H1 (cell line): Measurements from ENCODE around the gene PLPP4. TPM values are rescaled to one million over a fixed set of nuclear protein-coding genes. Genes with fewer than 3 reads are reported as not detected.

Source experiments
- CTCF ChIA-PET: fragments of 300-600 bp; sonication (Branson Sonifier 250); formaldehyde crosslinking; loops from one replicate; lab custom pipeline; 2021; ENCODE audit not compliant: partially characterized antibody; lab: Charles Lee
- POLR2A ChIA-PET: fragments of 300-600 bp; sonication (Branson Sonifier 250); formaldehyde crosslinking; loops from one replicate; lab custom pipeline; 2021; ENCODE audit warnings: inconsistent platforms; ENCODE audit not compliant: partially characterized antibody; lab: Charles Lee
- DNase-seq, 2 experiments: peaks; one replicate each; pipeline versions ENCODE4 v3.0.0 to v3.0.0-alpha.2; 2010 to 2022; ENCODE audit warnings: low spot score in 2 of 2, low read depth in 1 of 2, mixed read lengths in 1 of 2
- FAIRE-seq: peaks from 2 replicates; lab custom pipeline; 2011; peaks lifted over from hg19 to GRCh38; lab: Jason Lieb, UNC
- H2AFZ ChIP-seq: 2 replicates; pipeline ENCODE4 v1.8.1; 2012; ENCODE audit warnings: low read length, inconsistent platforms
- H2AK5ac ChIP-seq: 2 replicates; pipeline ENCODE4 v1.6.1; 2013; ENCODE audit warnings: low read depth, low read length
- H2BK120ac ChIP-seq: replicated peaks from 2 replicates; pipeline ENCODE3; 2013; ENCODE audit warnings: low read depth, low read length, inconsistent platforms
- H2BK12ac ChIP-seq: 2 replicates; pipeline ENCODE4 v1.6.1; 2013; ENCODE audit warnings: low read depth, low read length
- H2BK15ac ChIP-seq: 2 replicates; pipeline ENCODE4 v1.6.1; 2013; ENCODE audit warnings: low read length
- H2BK20ac ChIP-seq: 2 replicates; pipeline ENCODE4 v1.6.1; 2013; ENCODE audit warnings: low read length
- H2BK5ac ChIP-seq: 2 replicates; pipeline ENCODE4 v1.6.1; 2013; ENCODE audit warnings: low read depth, low read length
- H3K14ac ChIP-seq: 2 replicates; pipeline ENCODE4 v1.6.1; 2013; ENCODE audit warnings: inconsistent platforms; ENCODE audit not compliant: insufficient read length
- H3K18ac ChIP-seq: 2 replicates; pipeline ENCODE4 v1.6.1; 2013; ENCODE audit warnings: low read length; ENCODE audit errors: extremely low read depth
- H3K23ac ChIP-seq: 2 replicates; pipeline ENCODE4 v1.6.1; 2013; ENCODE audit warnings: inconsistent platforms; ENCODE audit not compliant: insufficient read length
- H3K23me2 ChIP-seq: 2 replicates; pipeline ENCODE4 v1.6.1; 2013; ENCODE audit warnings: low read depth, low read length
- H3K27ac ChIP-seq: 2 replicates; pipeline ENCODE4 v1.6.1; 2011; ENCODE audit warnings: low read depth, low read length, inconsistent platforms
- H3K27me3 ChIP-seq, 4 experiments: replicated peaks in 1 of 4; 1 replicate in 1 of 4; 2 replicates in 3 of 4; pipeline versions ENCODE4 v1.6.1 to v1.8.1; 2011 to 2013; ENCODE audit warnings: low read length in 3 of 4, mild to moderate bottlenecking in 3 of 4, inconsistent platforms in 2 of 4, mixed read lengths in 2 of 4, moderate library complexity in 1 of 4; ENCODE audit not compliant: control insufficient read depth in 3 of 4, insufficient read depth in 3 of 4; ENCODE audit errors: extremely low read depth in 1 of 4
- H3K36me3 ChIP-seq, 4 experiments: 2 replicates each; pipeline versions ENCODE4 v1.6.1 to v1.8.1; 2011 to 2013; ENCODE audit warnings: mild to moderate bottlenecking in 4 of 4, low read length in 3 of 4, moderate library complexity in 2 of 4, control low read depth in 1 of 4, inconsistent platforms in 1 of 4; ENCODE audit not compliant: insufficient read depth in 4 of 4, control insufficient read depth in 2 of 4
- H3K4ac ChIP-seq: replicated peaks from 2 replicates; pipeline ENCODE3; 2013; ENCODE audit warnings: low read length, low read depth, mixed read lengths, inconsistent platforms; ENCODE audit not compliant: insufficient read length
- H3K4me1 ChIP-seq, 4 experiments: replicated peaks in 1 of 4; 1 replicate in 1 of 4; 2 replicates in 3 of 4; pipeline versions ENCODE4 v1.6.1 to v1.8.1; 2011 to 2013; ENCODE audit warnings: low read length in 3 of 4, inconsistent platforms in 2 of 4, mixed read lengths in 1 of 4; ENCODE audit not compliant: insufficient read depth in 4 of 4, control insufficient read depth in 3 of 4
- H3K4me2 ChIP-seq, 2 experiments: 2 replicates each; pipeline versions ENCODE4 v1.6.1 to v1.8.1; 2011 to 2013; ENCODE audit warnings: low read depth in 2 of 2, low read length in 2 of 2, control low read depth in 1 of 2, inconsistent platforms in 1 of 2, mild to moderate bottlenecking in 1 of 2; ENCODE audit not compliant: insufficient read depth in 1 of 2
- H3K4me3 ChIP-seq, 4 experiments: fragments of 200-600, 300-600 bp in 1 of 4; sonication (generic), shearing (Covaris generic), sonication (Bioruptor Twin) in 1 of 4; 2 replicates each; pipeline versions ENCODE4 v1.5.1 to v1.8.1; 2011 to 2016; ENCODE audit warnings: low read length in 4 of 4, low read depth in 3 of 4, control low read depth in 2 of 4, inconsistent platforms in 2 of 4, mild to moderate bottlenecking in 2 of 4, mixed read lengths in 1 of 4, moderate library complexity in 1 of 4; ENCODE audit not compliant: insufficient read depth in 2 of 4; ENCODE audit errors: extremely low read depth in 1 of 4
- H3K56ac ChIP-seq: replicated peaks from 2 replicates; pipeline ENCODE3; 2013; ENCODE audit warnings: low read depth, mild to moderate bottlenecking, mixed read lengths, low read length, inconsistent platforms; ENCODE audit not compliant: insufficient read length
- H3K79me1 ChIP-seq: 2 replicates; pipeline ENCODE4 v1.6.1; 2013; ENCODE audit warnings: low read depth, low read length, control low read depth
- H3K79me2 ChIP-seq, 2 experiments: 2 replicates each; pipeline versions ENCODE4 v1.6.1 to v1.8.1; 2012 to 2013; ENCODE audit warnings: low read length in 2 of 2, mild to moderate bottlenecking in 2 of 2, inconsistent platforms in 1 of 2; ENCODE audit not compliant: insufficient read depth in 2 of 2, control insufficient read depth in 1 of 2
- H3K9ac ChIP-seq, 4 experiments: replicated peaks in 1 of 4; 1 replicate in 1 of 4; 2 replicates in 3 of 4; pipeline versions ENCODE4 v1.6.1 to v1.8.1; 2011 to 2013; ENCODE audit warnings: low read depth in 3 of 4, low read length in 3 of 4, control low read depth in 2 of 4, mild to moderate bottlenecking in 2 of 4, moderate library complexity in 2 of 4, inconsistent platforms in 1 of 4; ENCODE audit errors: extremely low read depth in 1 of 4
- H3K9me3 ChIP-seq, 2 experiments: 2 replicates each; pipeline versions ENCODE4 v1.6.1 to v1.8.1; 2012 to 2013; ENCODE audit warnings: mild to moderate bottlenecking in 2 of 2, moderate library complexity in 2 of 2, control low read depth in 1 of 2, inconsistent platforms in 1 of 2, low read depth in 1 of 2, low read length in 1 of 2, mixed read lengths in 1 of 2; ENCODE audit not compliant: insufficient read depth in 2 of 2
- H4K20me1 ChIP-seq, 2 experiments: replicated peaks in 1 of 2; 2 replicates each; pipeline versions ENCODE3 to v1.8.1; 2011 to 2013; ENCODE audit warnings: inconsistent platforms in 2 of 2, low read length in 2 of 2, mild to moderate bottlenecking in 1 of 2; ENCODE audit not compliant: insufficient read depth in 2 of 2, control insufficient read depth in 1 of 2
- H4K5ac ChIP-seq: 2 replicates; pipeline ENCODE4 v1.6.1; 2013; ENCODE audit warnings: low read length, low read depth, mixed read lengths, inconsistent platforms; ENCODE audit not compliant: insufficient read length
- H4K8ac ChIP-seq: 2 replicates; pipeline ENCODE4 v1.8.0; 2013; ENCODE audit warnings: mild to moderate bottlenecking, moderate library complexity, low read length, inconsistent platforms; ENCODE audit not compliant: insufficient read depth; ENCODE audit errors: extremely low read depth
- H4K91ac ChIP-seq: replicated peaks from 2 replicates; pipeline ENCODE3; 2013; ENCODE audit warnings: low read length, mixed read lengths, inconsistent platforms; ENCODE audit not compliant: insufficient read length
- ASH2L ChIP-seq: fragments of 200-600, 300-600 bp; sonication (generic); IDR thresholded peaks from one replicate; pipeline ENCODE4 v1.7.1; 2017; ENCODE audit warnings: low read length
- BCL11A ChIP-seq, 2 experiments: IDR thresholded peaks; one replicate each; pipeline ENCODE4 v1.6.1; 2011; ENCODE audit warnings: low read depth in 2 of 2, low read length in 2 of 2, mild to moderate bottlenecking in 2 of 2
- CHD2 ChIP-seq: IDR thresholded peaks from 2 replicates; pipeline ENCODE4 v1.6.1; 2012; ENCODE audit warnings: low read length, improper control_type of control experiment
- CTBP2 ChIP-seq: IDR thresholded peaks from 2 replicates; pipeline ENCODE4 v1.7.0; 2011; ENCODE audit warnings: borderline replicate concordance, mild to moderate bottlenecking, moderate library complexity, mixed read lengths, low read length; ENCODE audit not compliant: insufficient read depth, insufficient read length
- HDAC2 ChIP-seq, 2 experiments: fragments of 300-600 bp in 1 of 2; sonication (generic) in 1 of 2; IDR thresholded peaks; 2 replicates each; pipeline ENCODE4 v1.6.1; 2011 to 2012; ENCODE audit warnings: low read depth in 2 of 2, low read length in 2 of 2, mild to moderate bottlenecking in 2 of 2, moderate library complexity in 2 of 2, borderline replicate concordance in 1 of 2, inconsistent platforms in 1 of 2
- JUN ChIP-seq: IDR thresholded peaks from 2 replicates; pipeline ENCODE4 v1.6.1; 2011; ENCODE audit warnings: low read depth, mild to moderate bottlenecking, improper control_type of control experiment, low read length
- POU5F1 ChIP-seq: IDR thresholded peaks from 2 replicates; pipeline ENCODE4 v1.6.1; 2011; ENCODE audit warnings: low read depth, mild to moderate bottlenecking, low read length, moderate library complexity
- RAD21 ChIP-seq, 2 experiments: IDR thresholded peaks in 1 of 2; conservative IDR thresholded peaks in 1 of 2; 2 replicates each; pipeline ENCODE4 v1.6.1; 2011; ENCODE audit warnings: low read depth in 2 of 2, low read length in 2 of 2, improper control_type of control experiment in 1 of 2, inconsistent platforms in 1 of 2, mild to moderate bottlenecking in 1 of 2, moderate library complexity in 1 of 2
- RXRA ChIP-seq: IDR thresholded peaks from 2 replicates; pipeline ENCODE4 v1.6.1; 2011; ENCODE audit warnings: low read depth, mild to moderate bottlenecking, low read length, moderate library complexity; ENCODE audit not compliant: insufficient read depth
- SAP30 ChIP-seq: fragments of 300-600 bp; sonication (generic); IDR thresholded peaks from 2 replicates; pipeline ENCODE4 v1.7.1; 2012; ENCODE audit warnings: low read length, moderate library complexity, mild to moderate bottlenecking, inconsistent platforms; ENCODE audit not compliant: insufficient read depth, insufficient replicate concordance
- SIN3A ChIP-seq, 2 experiments: IDR thresholded peaks in 1 of 2; conservative IDR thresholded peaks in 1 of 2; 2 replicates each; pipeline ENCODE4 v1.6.1; 2011 to 2012; ENCODE audit warnings: low read length in 2 of 2, improper control_type of control experiment in 1 of 2, low read depth in 1 of 2, mild to moderate bottlenecking in 1 of 2
- SP1 ChIP-seq: IDR thresholded peaks from 2 replicates; pipeline ENCODE4 v1.6.1; 2011; ENCODE audit warnings: low read depth, low read length
- TAF7 ChIP-seq: optimal IDR thresholded peaks from 2 replicates; pipeline ENCODE3; 2011; ENCODE audit warnings: low read depth, mild to moderate bottlenecking, inconsistent platforms, low read length, moderate library complexity, borderline replicate concordance
- WGBS, 2 experiments: shearing (Covaris generic) in 1 of 2; methylation state at CpG; one replicate each; pipeline versions ENCODE4 v1.1.6 to v1.1.7; 2013 to 2015; ENCODE audit warnings: low lambda C conversion rate in 2 of 2, mixed read lengths in 2 of 2, inconsistent platforms in 1 of 2, low coverage in 1 of 2, missing lambda C conversion rate in 1 of 2; ENCODE audit not compliant: insufficient replicate concordance in 2 of 2, insufficient coverage in 1 of 2, insufficient read length in 1 of 2; ENCODE audit errors: extremely low coverage in 1 of 2, missing lambda C conversion rate in 1 of 2; 5-methylcytosine and 5-hydroxymethylcytosine counted together
- polyA plus RNA-seq, 7 experiments: library from polyadenylated mRNA; depleted of rRNA in 3 of 7; stranded (reverse) in 5 of 7; unstranded in 2 of 7; fragments of >200 nt in 5 of 7; fragments of 200-250 nt in 2 of 7; gene quantifications; 1 replicate in 5 of 7; 2 replicates in 1 of 7; 4 replicates in 1 of 7; pipeline versions ENCODE4 v1.2.1 to v1.2.3, GENCODE V29; 2011 to 2013; ENCODE audit warnings: missing spikeins in 2 of 7, mixed read lengths in 2 of 7
- total RNA-seq: library from RNA; stranded (reverse); fragmentation: NEBNext Ultra II Directional; extraction: Animal tissue kit (Norgen Biotek cat#: 25700); gene quantifications from 2 replicates; pipeline ENCODE4 v1.2.1, GENCODE V29; 2021

PLPP4 gene
- total and polyA plus RNA-seq, 2 of the 8 experiments (the other 6 are each of a cell fraction or from before 2014, with no cell fraction given), result 0.30 TPM; not detected in 1

DNA sequence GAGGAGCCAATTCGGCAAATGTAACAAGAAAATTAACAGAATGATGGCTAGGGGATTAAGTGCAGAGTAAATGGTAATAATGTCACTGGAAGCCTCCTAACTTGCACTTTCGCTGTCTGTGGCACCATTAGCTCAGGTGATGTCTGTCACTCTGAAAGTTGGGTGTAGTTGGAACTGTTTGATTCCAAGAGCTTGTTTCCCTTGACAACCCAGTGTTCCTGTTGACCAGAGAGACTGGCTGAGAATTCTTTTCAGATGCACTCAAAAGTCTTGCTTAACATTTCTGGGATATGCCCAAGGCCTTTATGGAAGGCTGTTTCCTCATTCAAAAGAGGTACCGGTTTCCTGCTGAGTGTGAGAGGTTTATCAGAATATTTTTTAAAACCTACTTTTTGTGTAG lies 49.6 kb downstream of the PLPP4 start:
- Histone ChIP-seq H3K79me1 (no peaks in the 10 kb centered on the region), H3K79me2 (no peaks in the 10 kb centered on the region), H3K18ac (no peak overlapping the region), H2BK120ac (no peak overlapping the region), H3K4me3 (no peak overlapping the region), H3K36me3 (no peaks in the 10 kb centered on the region), H3K9me3 (no peaks in the 10 kb centered on the region), H4K8ac (no peak overlapping the region), H4K20me1 (no peaks in the 10 kb centered on the region), H2BK5ac (no peak overlapping the region), H3K9ac (no peak overlapping the region), H2BK12ac (no peak overlapping the region), H2AFZ (no peak overlapping the region), H2AK5ac (no peak overlapping the region), H3K27ac (no peak overlapping the region), H3K23ac (no peak overlapping the region), H3K4me2 (no peak overlapping the region), H4K91ac (no peak overlapping the region), H3K4ac (no peak overlapping the region), H3K4me1 (no peaks in the 10 kb centered on the region), H3K14ac (no peak overlapping the region), H3K23me2 (no peaks in the 10 kb centered on the region), H3K27me3 (no peaks in the 10 kb centered on the region), H2BK15ac (no peak overlapping the region), H3K56ac (no peak overlapping the region), H2BK20ac (no peak overlapping the region), H4K5ac (no peak overlapping the region)
- DNase-seq, result no peak
- FAIRE-seq, result no peak
- ChIA-PET POLR2A (no interaction called here), CTCF (interaction anchor here (0.8 kb wide), 1 partner anchor 128 kb away, joined by 3 read pairs; no protein-coding TSS in a partner anchor)
- 90% methylated on average over 3 of the region's 3 CpGs; no CpG with 5 or more reads in 1 of the 2 experiments for WGBS, 2 experiments
- TF ChIP-seq SIN3A (conservative IDR thresholded peaks at IDR 0.05 in 1 of 2, IDR thresholded peaks at IDR 0.05 in 1 of 2; ENCODE audit: low read depth in 1 of 2, low read length in 2 of 2), result no peak
- TF ChIP-seq JUN, result no peak
- no peak for TF ChIP-seq HDAC2 (IDR thresholded peaks at IDR 0.05; ENCODE audit: borderline replicate concordance in 1 of 2, low read depth in 2 of 2, low read length in 2 of 2)
- no peak for TF ChIP-seq TAF7
- TF ChIP-seq SP1, result no peak
- TF ChIP-seq BCL11A (IDR thresholded peaks at IDR 0.05; ENCODE audit: low read depth in 2 of 2, low read length in 2 of 2), result no peak
- no peak for TF ChIP-seq CHD2
- no peak for TF ChIP-seq SAP30
- no peak for TF ChIP-seq RAD21 (IDR thresholded peaks at IDR 0.05 in 1 of 2, conservative IDR thresholded peaks at IDR 0.05 in 1 of 2; ENCODE audit: low read depth in 2 of 2, low read length in 2 of 2)
- TF ChIP-seq POU5F1, result no peak
- TF ChIP-seq CTBP2, result no peak
- TF ChIP-seq ASH2L, result no peak
- no peak for TF ChIP-seq RXRA
